OCI-LY1 (cell line): Measurements from ENCODE around the gene TIMP2.
"Not testable (repeated sequence)": the region's sequence is repeated elsewhere in the genome, so short reads cannot be mapped to it uniquely, and the experiment has no call there.

Experiments
- H2AFZ ChIP-seq: fragments of 200-600 bp; sonication (generic), shearing (Covaris generic); 2 replicates; pipeline ENCODE4 v1.6.0; 2014; ENCODE audit warnings: antibody characterized with exemption, mild to moderate bottlenecking, low read length
- H3F3A ChIP-seq: fragments of 200-600 bp; sonication (generic), shearing (Covaris generic); 2 replicates; pipeline ENCODE4 v1.6.0; 2014; ENCODE audit warnings: mild to moderate bottlenecking, antibody characterized with exemption, low read length, moderate library complexity; ENCODE audit not compliant: insufficient read depth
- H3K27ac ChIP-seq: fragments of 200-600 bp; sonication (generic); 2 replicates; pipeline ENCODE4 v1.5.1; 2014; ENCODE audit warnings: low read length, mixed run types, mild to moderate bottlenecking, low read depth; ENCODE audit not compliant: poor library complexity, severe bottlenecking
- H3K27me3 ChIP-seq: fragments of 200-600 bp; sonication (generic); 2 replicates; pipeline ENCODE4 v1.6.0; 2014; ENCODE audit warnings: antibody characterized with exemption, mild to moderate bottlenecking, low read length, moderate library complexity; ENCODE audit not compliant: insufficient read depth
- H3K36me3 ChIP-seq: fragments of 200-600 bp; sonication (generic); 2 replicates; pipeline ENCODE4 v1.6.1; 2014; ENCODE audit warnings: mild to moderate bottlenecking, antibody characterized with exemption, low read length, moderate library complexity, mixed read lengths; ENCODE audit not compliant: insufficient read depth
- H3K4me1 ChIP-seq: fragments of 200-600 bp; sonication (generic); 2 replicates; pipeline ENCODE4 v1.5.1; 2014; ENCODE audit warnings: mild to moderate bottlenecking, low read length, moderate library complexity; ENCODE audit not compliant: insufficient read depth, severe bottlenecking
- H3K4me2 ChIP-seq: fragments of 200-600 bp; sonication (generic), shearing (Covaris generic); 2 replicates; pipeline ENCODE4 v1.6.1; 2014; ENCODE audit warnings: low read length
- H3K4me3 ChIP-seq: fragments of 200-600 bp; sonication (generic); 2 replicates; pipeline ENCODE4 v1.5.1; 2014; ENCODE audit warnings: low read length, low read depth, mild to moderate bottlenecking, mixed read lengths; ENCODE audit not compliant: poor library complexity, severe bottlenecking
- H3K79me2 ChIP-seq: fragments of 200-600 bp; shearing (Covaris generic); 2 replicates; pipeline ENCODE4 v1.6.1; 2016; ENCODE audit warnings: mixed run types, low read length, mixed read lengths; ENCODE audit not compliant: insufficient read depth
- H3K9ac ChIP-seq: fragments of 200-600 bp; sonication (generic), shearing (Covaris generic); 2 replicates; pipeline ENCODE4 v1.6.1; 2014; ENCODE audit warnings: mild to moderate bottlenecking, low read length, mixed read lengths
- H3K9me2 ChIP-seq: fragments of 200-600 bp; sonication (generic), shearing (Covaris generic); 2 replicates; pipeline ENCODE4 v1.6.1; 2014; ENCODE audit warnings: low read depth, mild to moderate bottlenecking, low read length, mixed read lengths
- H3K9me3 ChIP-seq: fragments of 200-600 bp; shearing (Covaris generic); 2 replicates; pipeline ENCODE4 v1.6.1; 2014; ENCODE audit warnings: low read length, mixed read lengths
- H4K20me1 ChIP-seq: fragments of 200-600 bp; sonication (generic), shearing (Covaris generic); 2 replicates; pipeline ENCODE4 v1.6.0; 2016; ENCODE audit warnings: mild to moderate bottlenecking, low read length; ENCODE audit not compliant: insufficient read depth
- EZH2 ChIP-seq: fragments of 200-600 bp; sonication (generic), shearing (Covaris generic); IDR thresholded peaks from 2 replicates; pipeline ENCODE4 v1.8.0; 2017; ENCODE audit warnings: borderline replicate concordance, mixed run types, mild to moderate bottlenecking, antibody characterized with exemption, low read length, moderate library complexity, mixed read lengths
- TF ChIP-seq, protein P1 (sequence below): fragments of 200-600 bp; sonication (generic), shearing (Covaris generic); IDR thresholded peaks from 2 replicates; pipeline ENCODE4 v1.5.1; 2017; ENCODE audit warnings: mild to moderate bottlenecking, antibody characterized with exemption, low read length, moderate library complexity, mixed read lengths

Gene TIMP2

GRCh38 chr17:78912082-78912481 is 13.1 kb downstream of the TIMP2 start:
- Histone ChIP-seq H3K27ac (no peak overlapping the region), H3F3A (no peaks in the 10 kb centered on the region), H3K4me3 (no peak overlapping the region), H3K4me1 (no peaks in the 10 kb centered on the region), H3K9ac (no peak overlapping the region), H3K9me2 (no peaks in the 10 kb centered on the region), H3K79me2 (no peaks in the 10 kb centered on the region), H4K20me1 (no peaks in the 10 kb centered on the region), H3K36me3 (no peaks in the 10 kb centered on the region), H3K27me3 (peaks cover 3% of the 10 kb centered on the region; the same call in 1 of the 2 replicates), H3K9me3 (no peaks in the 10 kb centered on the region), H3K4me2 (no peak overlapping the region), H2AFZ (no peak overlapping the region)
- no peak for TF ChIP-seq EZH2
- TF ChIP-seq, protein P1, sequence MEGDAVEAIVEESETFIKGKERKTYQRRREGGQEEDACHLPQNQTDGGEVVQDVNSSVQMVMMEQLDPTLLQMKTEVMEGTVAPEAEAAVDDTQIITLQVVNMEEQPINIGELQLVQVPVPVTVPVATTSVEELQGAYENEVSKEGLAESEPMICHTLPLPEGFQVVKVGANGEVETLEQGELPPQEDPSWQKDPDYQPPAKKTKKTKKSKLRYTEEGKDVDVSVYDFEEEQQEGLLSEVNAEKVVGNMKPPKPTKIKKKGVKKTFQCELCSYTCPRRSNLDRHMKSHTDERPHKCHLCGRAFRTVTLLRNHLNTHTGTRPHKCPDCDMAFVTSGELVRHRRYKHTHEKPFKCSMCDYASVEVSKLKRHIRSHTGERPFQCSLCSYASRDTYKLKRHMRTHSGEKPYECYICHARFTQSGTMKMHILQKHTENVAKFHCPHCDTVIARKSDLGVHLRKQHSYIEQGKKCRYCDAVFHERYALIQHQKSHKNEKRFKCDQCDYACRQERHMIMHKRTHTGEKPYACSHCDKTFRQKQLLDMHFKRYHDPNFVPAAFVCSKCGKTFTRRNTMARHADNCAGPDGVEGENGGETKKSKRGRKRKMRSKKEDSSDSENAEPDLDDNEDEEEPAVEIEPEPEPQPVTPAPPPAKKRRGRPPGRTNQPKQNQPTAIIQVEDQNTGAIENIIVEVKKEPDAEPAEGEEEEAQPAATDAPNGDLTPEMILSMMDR = no peak

GRCh38 chr17:78911543-78911942 is 13.6 kb downstream of the TIMP2 start:
- not testable (repeated sequence) for H3K4me3 ChIP-seq, H3K79me2 ChIP-seq, H3K9me2 ChIP-seq, H3K27me3 ChIP-seq, H3K36me3 ChIP-seq, H2AFZ ChIP-seq, H3K9me3 ChIP-seq, H3F3A ChIP-seq, H3K4me2 ChIP-seq, H3K27ac ChIP-seq, H4K20me1 ChIP-seq, H3K4me1 ChIP-seq, H3K9ac ChIP-seq

GRCh38 chr17:78910497-78911284 is 14.5 kb downstream of the TIMP2 start:
- H3K9me2 ChIP-seq = no peaks in the 10 kb centered on the region
- H3K9ac ChIP-seq = no peak overlapping the region
- H3K9me3 ChIP-seq = no peaks in the 10 kb centered on the region
- H3K4me3 ChIP-seq = no peak overlapping the region
- no peak overlapping the region for H2AFZ ChIP-seq
- H3F3A ChIP-seq = no peaks in the 10 kb centered on the region
- no peak overlapping the region for H3K4me2 ChIP-seq
- peaks cover 7% of the 10 kb centered on the region; the same call in 1 of the 2 replicates for H3K27me3 ChIP-seq
- H3K79me2 ChIP-seq = no peaks in the 10 kb centered on the region
- H3K4me1 ChIP-seq = no peaks in the 10 kb centered on the region
- TF ChIP-seq, protein P1 = no peak
- TF ChIP-seq EZH2 = no peak
- H4K20me1 ChIP-seq = no peaks in the 10 kb centered on the region
- no peak overlapping the region for H3K27ac ChIP-seq
- H3K36me3 ChIP-seq = no peaks in the 10 kb centered on the region

GRCh38 chr17:78908426-78908825 is 16.8 kb downstream of the TIMP2 start:
- no peaks in the 10 kb centered on the region for H3K79me2 ChIP-seq
- H3K9me2 ChIP-seq = no peaks in the 10 kb centered on the region
- H2AFZ ChIP-seq = no peak overlapping the region
- TF ChIP-seq, protein P1 = no peak
- no peak for TF ChIP-seq EZH2
- H3K9me3 ChIP-seq = no peaks in the 10 kb centered on the region
- H4K20me1 ChIP-seq = no peaks in the 10 kb centered on the region
- no peaks in the 10 kb centered on the region for H3F3A ChIP-seq
- H3K4me3 ChIP-seq = no peak overlapping the region
- H3K4me2 ChIP-seq = no peak overlapping the region
- H3K27me3 ChIP-seq = peaks cover 9% of the 10 kb centered on the region
- no peaks in the 10 kb centered on the region for H3K36me3 ChIP-seq
- H3K27ac ChIP-seq = no peak overlapping the region
- H3K4me1 ChIP-seq = no peaks in the 10 kb centered on the region
- no peak overlapping the region for H3K9ac ChIP-seq
